ENCODE measurements around the gene TJP2. TPM values are rescaled to one million over a fixed set of nuclear protein-coding genes. Genes with fewer than 3 reads are reported as not detected.

TJP2 gene
- total RNA-seq, 3 donors from 2014 or later, result 81.1 to 172 (median 124) TPM

- no peak for ATAC-seq
- intact Hi-C loops (cut with DNase I, micrococcal nuclease), result no loop called here
Measured at GRCh38 chr9:69322256-69322655, 148.2 kb downstream of the TJP2 start.

GRCh38 chr9:69323861-69324260 lies 149.8 kb downstream of the TJP2 start:
- Histone ChIP-seq H3K36me3 (ENCODE audit: low read depth) (no peaks in the 10 kb centered on the region), H3K4me3 (no peak overlapping the region), H3K9me3 (no peaks in the 10 kb centered on the region), H3K4me1 (ENCODE audit: low read depth) (peaks cover 11% of the 10 kb centered on the region)
- no peak for DNase-seq
- intact Hi-C loops (cut with DNase I, micrococcal nuclease), result no loop called here
- ATAC-seq, result peak; percentile 50
- TF ChIP-seq CTCF (IDR thresholded peaks at IDR 0.05), result no peak

More at GRCh38 chr9:69322256-69322655, 148.2 kb downstream of the TJP2 start:
- H3K4me1 ChIP-seq (ENCODE audit: low read depth), result peaks cover 11% of the 10 kb centered on the region
- no peaks in the 10 kb centered on the region for H3K9me3 ChIP-seq
- TF ChIP-seq CTCF (IDR thresholded peaks at IDR 0.05), result no peak
- no peak for DNase-seq
- H3K4me3 ChIP-seq, result no peak overlapping the region
- H3K36me3 ChIP-seq (ENCODE audit: low read depth), result no peaks in the 10 kb centered on the region

Other genes with a start within 250 kb of the TJP2 start
- not detected for gene PRKACG, start 160.2 kb upstream of the TJP2 start, total RNA-seq
- 10 to 100 TPM in 2 of 3 donors, 1 to 10 TPM in 1; 9.3 to 11.0 (median 10.2) TPM for gene FXN, start 138.5 kb upstream of the TJP2 start, total RNA-seq
- 1 to 10 TPM; 1.3 to 4.1 (median 3.4) TPM for gene ENTREP1, start 150.9 kb downstream of the TJP2 start, total RNA-seq